Fibroblast of lung (primary cell): ENCODE data around the gene CERS6.

Experiments
- EZH2 ChIP-seq: IDR thresholded peaks from 2 replicates; pipeline ENCODE4 v1.5.1; 2012; ENCODE audit warnings: low read length, control low read depth, mild to moderate bottlenecking; ENCODE audit errors: missing control alignments
- TF ChIP-seq, protein P1 (sequence below), 2 donors: IDR thresholded peaks in 1 of 2; conservative IDR thresholded peaks in 1 of 2; 1 replicate in 1 of 2; 2 replicates in 1 of 2; pipeline ENCODE4 v1.5.1; 2011 to 2012; ENCODE audit warnings: low read length in 2 of 2, control low read depth in 1 of 2, inconsistent platforms in 1 of 2, low read depth in 1 of 2, mild to moderate bottlenecking in 1 of 2

DNA sequence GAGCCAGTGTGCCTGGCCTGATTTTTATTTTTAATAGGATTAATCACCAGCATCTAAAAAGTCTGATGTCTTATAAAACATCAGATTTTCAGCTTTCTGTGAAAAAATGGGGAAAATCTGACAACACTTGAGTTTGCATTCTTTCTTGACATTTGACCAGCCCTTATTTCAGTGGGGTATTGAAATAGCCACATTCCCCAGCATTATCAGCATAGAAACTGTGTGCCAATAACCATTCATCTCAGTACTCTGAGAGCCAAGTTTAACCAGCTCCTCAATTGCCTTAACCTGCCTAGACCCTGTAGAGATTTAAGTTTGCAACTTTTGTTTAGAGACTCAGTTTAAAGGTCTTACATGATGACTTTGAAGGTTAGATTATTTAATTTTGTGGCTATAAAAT, 155.0 kb downstream of the CERS6 start:
- TF ChIP-seq, protein P1, sequence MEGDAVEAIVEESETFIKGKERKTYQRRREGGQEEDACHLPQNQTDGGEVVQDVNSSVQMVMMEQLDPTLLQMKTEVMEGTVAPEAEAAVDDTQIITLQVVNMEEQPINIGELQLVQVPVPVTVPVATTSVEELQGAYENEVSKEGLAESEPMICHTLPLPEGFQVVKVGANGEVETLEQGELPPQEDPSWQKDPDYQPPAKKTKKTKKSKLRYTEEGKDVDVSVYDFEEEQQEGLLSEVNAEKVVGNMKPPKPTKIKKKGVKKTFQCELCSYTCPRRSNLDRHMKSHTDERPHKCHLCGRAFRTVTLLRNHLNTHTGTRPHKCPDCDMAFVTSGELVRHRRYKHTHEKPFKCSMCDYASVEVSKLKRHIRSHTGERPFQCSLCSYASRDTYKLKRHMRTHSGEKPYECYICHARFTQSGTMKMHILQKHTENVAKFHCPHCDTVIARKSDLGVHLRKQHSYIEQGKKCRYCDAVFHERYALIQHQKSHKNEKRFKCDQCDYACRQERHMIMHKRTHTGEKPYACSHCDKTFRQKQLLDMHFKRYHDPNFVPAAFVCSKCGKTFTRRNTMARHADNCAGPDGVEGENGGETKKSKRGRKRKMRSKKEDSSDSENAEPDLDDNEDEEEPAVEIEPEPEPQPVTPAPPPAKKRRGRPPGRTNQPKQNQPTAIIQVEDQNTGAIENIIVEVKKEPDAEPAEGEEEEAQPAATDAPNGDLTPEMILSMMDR (conservative IDR thresholded peaks at IDR 0.05 in 1 of 2, IDR thresholded peaks at IDR 0.05 in 1 of 2; ENCODE audit: low read depth in 1 of 2, low read length in 2 of 2): no peak
- TF ChIP-seq EZH2: no peak
